Measurements from ENCODE around the gene OLFML2A.

The OLFML2A gene

GRCh38 chr9:124788542-124789217 is 11.7 kb downstream of the OLFML2A start:
- in situ Hi-C loops (cut with MboI; ENCODE audit: low sequenced_read_pairs) = no loop called here
- no peaks in the 10 kb centered on the region for H3K27me3 ChIP-seq (ENCODE audit: low read depth)
- DNase-seq (ENCODE audit: low spot score in 2 of 2) = no peak
- H3K36me3 ChIP-seq (replicated peaks) = no peaks in the 10 kb centered on the region
- H3K9me3 ChIP-seq = no peaks in the 10 kb centered on the region
- no peaks in the 10 kb centered on the region for H3K4me1 ChIP-seq
- no peak overlapping the region for H3K4me3 ChIP-seq

- Histone ChIP-seq H3K4me1 (no peaks in the 10 kb centered on the region), H3K4me3 (no peak overlapping the region), H3K36me3 (replicated peaks) (no peaks in the 10 kb centered on the region), H3K27me3 (ENCODE audit: low read depth) (no peaks in the 10 kb centered on the region), H3K9me3 (no peaks in the 10 kb centered on the region)
- DNase-seq (ENCODE audit: low spot score in 2 of 2) = no peak
- in situ Hi-C loops (cut with MboI; ENCODE audit: low sequenced_read_pairs) = no loop called here
These were observed 12.6 kb downstream of the OLFML2A start for GRCh38 chr9:124789531-124789930.

GRCh38 chr9:124790301-124790700 is 13.4 kb downstream of the OLFML2A start:
- Histone ChIP-seq H3K4me1 (no peaks in the 10 kb centered on the region), H3K27me3 (ENCODE audit: low read depth) (no peaks in the 10 kb centered on the region), H3K36me3 (replicated peaks) (no peaks in the 10 kb centered on the region), H3K9me3 (no peaks in the 10 kb centered on the region), H3K4me3 (no peak overlapping the region)
- in situ Hi-C loops (cut with MboI; ENCODE audit: low sequenced_read_pairs) = no loop called here
- no peak for DNase-seq (ENCODE audit: low spot score in 2 of 2)

GRCh38 chr9:124790801-124791505 is 14.0 kb downstream of the OLFML2A start:
- H3K4me3 ChIP-seq = no peak overlapping the region
- no peaks in the 10 kb centered on the region for H3K27me3 ChIP-seq (ENCODE audit: low read depth)
- in situ Hi-C loops (cut with MboI; ENCODE audit: low sequenced_read_pairs) = no loop called here
- H3K4me1 ChIP-seq = no peaks in the 10 kb centered on the region
- H3K36me3 ChIP-seq (replicated peaks) = no peaks in the 10 kb centered on the region
- DNase-seq (ENCODE audit: low spot score in 2 of 2) = no peak
- no peaks in the 10 kb centered on the region for H3K9me3 ChIP-seq

DNA sequence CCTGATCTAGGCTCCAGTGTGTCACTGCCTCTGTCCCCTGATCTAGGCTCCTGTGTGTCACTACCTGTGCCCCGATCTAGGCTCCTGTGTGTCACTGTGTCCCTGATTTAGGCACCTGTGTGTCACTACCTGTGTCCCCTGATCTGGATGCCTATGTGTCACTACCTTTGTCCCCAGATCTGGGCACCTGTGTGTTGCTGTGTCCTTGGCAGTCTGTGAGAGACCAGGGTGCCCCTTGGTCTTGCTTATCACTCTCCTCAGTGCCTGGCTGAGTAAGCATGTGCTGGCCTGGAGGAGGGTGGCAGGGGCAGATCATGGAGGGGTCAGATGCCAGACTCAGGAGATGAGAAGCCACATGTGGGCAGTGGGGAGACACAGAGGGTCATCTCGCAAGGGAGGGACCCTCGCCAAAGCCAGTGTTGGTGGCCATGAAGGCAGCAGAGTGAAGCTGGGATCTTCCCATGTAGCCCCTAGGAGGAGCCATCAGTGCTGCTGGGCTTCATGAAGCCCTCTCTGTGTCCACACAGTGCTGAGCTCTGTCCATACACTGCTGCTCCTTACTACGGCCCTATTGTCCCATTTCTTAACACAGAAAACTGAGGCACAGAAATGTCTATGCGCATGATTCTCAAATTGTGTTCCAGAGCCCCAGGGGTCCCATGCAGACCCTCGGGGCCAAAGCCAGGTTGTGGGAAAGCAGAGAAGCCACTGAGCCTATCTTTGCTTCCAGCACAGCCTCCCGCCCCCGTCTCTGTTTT is 15.5 kb downstream of the OLFML2A start:
- no peak for DNase-seq (ENCODE audit: low spot score in 2 of 2)
- H3K27me3 ChIP-seq (ENCODE audit: low read depth) = no peaks in the 10 kb centered on the region
- H3K36me3 ChIP-seq (replicated peaks) = no peaks in the 10 kb centered on the region
- no peaks in the 10 kb centered on the region for H3K9me3 ChIP-seq
- no peak overlapping the region for H3K4me3 ChIP-seq
- H3K4me1 ChIP-seq = no peaks in the 10 kb centered on the region
- in situ Hi-C loops (cut with MboI; ENCODE audit: low sequenced_read_pairs) = no loop called here

DNA sequence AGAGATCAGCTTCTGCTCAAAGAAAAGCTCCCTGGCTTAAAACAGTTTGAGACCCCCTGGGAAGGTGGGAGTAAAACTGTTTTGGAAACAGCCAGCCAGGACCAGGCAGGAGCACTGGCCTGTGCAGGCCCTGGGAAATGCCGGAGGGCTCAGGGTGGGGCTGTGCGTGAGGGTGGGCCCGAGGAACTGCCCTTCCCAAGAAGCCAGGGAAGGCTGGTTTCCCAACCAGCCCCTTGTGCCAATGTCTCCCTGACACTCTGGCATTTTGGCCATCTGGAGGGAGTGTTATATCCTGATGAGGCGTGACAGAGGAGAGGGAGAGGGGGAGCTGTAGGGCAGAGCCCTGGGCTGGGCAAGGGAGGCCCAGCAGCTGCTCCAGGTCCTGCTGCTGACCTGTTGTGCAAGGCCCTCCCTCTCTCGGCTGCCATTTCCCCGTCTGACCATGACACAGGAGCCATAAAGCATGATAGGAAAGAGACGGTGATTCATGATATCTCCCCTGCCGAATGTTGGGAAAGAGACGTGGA is 16.1 kb downstream of the OLFML2A start:
- H3K36me3 ChIP-seq (replicated peaks) = no peaks in the 10 kb centered on the region
- no peak overlapping the region for H3K4me3 ChIP-seq
- in situ Hi-C loops (cut with MboI; ENCODE audit: low sequenced_read_pairs) = no loop called here
- H3K4me1 ChIP-seq = no peaks in the 10 kb centered on the region
- no peaks in the 10 kb centered on the region for H3K9me3 ChIP-seq
- no peak for DNase-seq (ENCODE audit: low spot score in 2 of 2)
- H3K27me3 ChIP-seq (ENCODE audit: low read depth) = no peaks in the 10 kb centered on the region

DNA sequence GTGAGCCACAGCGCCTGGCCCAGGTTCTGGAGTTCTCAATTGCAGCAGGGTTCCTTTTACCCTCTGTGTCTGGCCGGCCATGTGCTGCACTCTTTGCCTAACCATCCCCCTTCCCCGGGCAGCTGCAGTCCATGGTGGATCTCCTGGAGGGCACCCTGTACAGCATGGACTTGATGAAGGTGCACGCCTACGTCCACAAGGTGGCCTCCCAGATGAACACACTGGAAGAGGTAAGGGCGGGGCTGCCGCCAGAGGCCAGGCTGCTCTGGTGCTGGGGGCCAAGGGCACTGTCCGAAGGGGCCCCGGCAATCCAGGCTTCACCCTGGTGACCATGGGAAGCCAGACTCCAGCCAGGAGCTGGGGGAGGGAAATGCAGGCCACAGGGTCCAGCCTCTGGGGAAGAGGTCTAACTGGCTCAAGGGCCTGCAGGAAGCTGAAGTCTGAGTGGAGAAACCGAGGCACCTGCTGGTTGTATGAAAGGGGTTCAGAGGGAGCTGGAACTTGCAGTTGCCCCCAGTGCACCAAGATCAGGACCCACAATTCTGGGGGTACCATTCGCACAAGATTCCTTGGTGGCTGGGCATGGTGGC is 18.1 kb downstream of the OLFML2A start:
- Histone ChIP-seq H3K4me3 (no peak overlapping the region), H3K4me1 (no peaks in the 10 kb centered on the region), H3K9me3 (no peaks in the 10 kb centered on the region), H3K27me3 (ENCODE audit: low read depth) (no peaks in the 10 kb centered on the region), H3K36me3 (replicated peaks) (no peaks in the 10 kb centered on the region)
- in situ Hi-C loops (cut with MboI; ENCODE audit: low sequenced_read_pairs) = no loop called here
- no peak for DNase-seq (ENCODE audit: low spot score in 2 of 2)

GRCh38 chr9:124795881-124796431 is 19.0 kb downstream of the OLFML2A start:
- Histone ChIP-seq H3K4me3 (no peak overlapping the region), H3K4me1 (no peaks in the 10 kb centered on the region), H3K36me3 (replicated peaks) (no peaks in the 10 kb centered on the region), H3K9me3 (no peaks in the 10 kb centered on the region), H3K27me3 (ENCODE audit: low read depth) (no peaks in the 10 kb centered on the region)
- in situ Hi-C loops (cut with MboI; ENCODE audit: low sequenced_read_pairs) = no loop called here
- DNase-seq (ENCODE audit: low spot score in 2 of 2) = no peak

- Histone ChIP-seq H3K4me1 (no peaks in the 10 kb centered on the region), H3K36me3 (replicated peaks) (no peaks in the 10 kb centered on the region), H3K9me3 (no peaks in the 10 kb centered on the region), H3K27me3 (ENCODE audit: low read depth) (no peaks in the 10 kb centered on the region), H3K4me3 (no peak overlapping the region)
- no peak for DNase-seq (ENCODE audit: low spot score in 2 of 2)
- in situ Hi-C loops (cut with MboI; ENCODE audit: low sequenced_read_pairs) = no loop called here
These were observed 20.6 kb downstream of the OLFML2A start for GRCh38 chr9:124797343-124798103.

DNA sequence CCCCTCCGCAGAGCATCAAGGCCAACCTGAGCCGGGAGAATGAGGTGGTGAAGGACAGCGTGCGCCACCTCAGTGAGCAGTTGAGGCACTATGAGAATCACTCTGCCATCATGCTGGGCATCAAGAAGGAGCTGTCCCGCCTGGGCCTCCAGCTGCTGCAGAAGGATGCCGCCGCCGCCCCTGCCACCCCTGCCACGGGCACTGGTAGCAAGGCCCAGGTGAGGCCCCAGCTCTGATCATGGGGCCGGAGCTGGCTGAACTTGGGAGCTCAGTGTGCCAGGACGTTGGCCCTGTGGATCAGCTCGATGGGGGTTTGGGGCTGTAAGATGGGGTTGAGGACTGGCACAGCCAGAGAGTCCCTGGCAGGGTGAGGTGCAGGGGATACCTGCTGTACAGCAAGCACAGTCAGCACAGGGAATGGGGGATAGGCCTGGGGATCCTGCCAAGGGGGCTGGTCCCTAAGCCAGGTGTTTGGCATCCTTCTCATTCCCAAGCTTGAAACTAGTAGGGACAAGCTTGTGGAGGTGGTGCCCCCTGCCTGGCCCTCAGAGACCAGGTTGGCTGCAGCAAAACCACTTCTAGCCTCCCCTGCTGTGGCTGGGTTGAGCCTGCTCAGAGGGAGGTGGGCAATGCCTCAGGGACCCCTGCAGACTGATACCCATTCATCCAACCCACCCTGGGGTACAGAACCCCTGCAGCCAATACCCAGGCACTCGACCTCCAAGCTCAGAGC is 22.5 kb downstream of the OLFML2A start:
- no peak for DNase-seq (ENCODE audit: low spot score in 2 of 2)
- H3K36me3 ChIP-seq (replicated peaks) = no peaks in the 10 kb centered on the region
- no peak overlapping the region for H3K4me3 ChIP-seq
- H3K27me3 ChIP-seq (ENCODE audit: low read depth) = no peaks in the 10 kb centered on the region
- H3K4me1 ChIP-seq = no peaks in the 10 kb centered on the region
- in situ Hi-C loops (cut with MboI; ENCODE audit: low sequenced_read_pairs) = no loop called here
- H3K9me3 ChIP-seq = no peaks in the 10 kb centered on the region

DNA sequence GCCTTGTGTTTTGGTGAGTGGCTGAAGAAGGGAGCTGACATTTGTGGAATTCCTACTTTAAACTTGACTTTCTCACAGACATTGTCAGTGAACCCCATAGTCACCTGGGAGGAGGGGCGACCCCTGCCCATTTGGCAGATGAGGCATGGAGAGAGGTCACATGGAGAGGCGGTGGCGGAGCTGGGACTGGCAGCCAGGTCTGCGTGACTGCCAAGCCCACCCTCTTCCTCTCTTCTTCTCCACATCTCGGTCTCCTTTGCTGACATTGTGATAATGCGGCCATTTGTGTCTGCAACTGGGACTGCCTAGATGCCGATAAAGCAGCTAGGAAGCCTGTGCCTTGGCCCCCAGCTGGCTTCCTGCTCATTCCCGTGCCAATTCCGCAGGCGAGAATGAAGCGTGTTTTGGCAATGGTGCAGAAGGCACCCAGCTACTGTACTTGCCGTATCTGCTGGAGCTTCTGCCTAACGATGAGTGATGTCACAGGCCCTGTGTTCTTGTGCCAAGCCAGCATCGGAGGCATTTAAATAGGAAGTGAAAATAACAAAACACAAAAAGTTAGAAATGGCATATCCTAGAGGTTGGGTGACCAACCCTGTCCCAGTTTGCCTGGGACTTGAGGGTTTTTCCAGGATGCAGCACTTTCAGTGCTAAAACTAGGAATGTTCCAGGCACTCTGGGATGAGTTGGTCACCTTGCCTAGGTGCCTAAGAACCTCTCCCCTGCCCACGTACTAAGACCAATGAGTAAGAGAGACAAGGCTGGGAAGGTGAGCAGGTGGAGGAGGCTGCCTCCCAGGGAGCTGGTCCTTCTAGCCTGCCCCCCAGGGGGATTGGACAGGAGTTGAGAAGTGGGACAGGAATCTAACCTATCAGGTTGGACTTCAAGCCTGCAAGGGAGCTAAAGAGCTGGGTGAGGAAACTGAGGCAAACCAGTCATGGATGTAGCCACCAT is 23.6 kb downstream of the OLFML2A start:
- in situ Hi-C loops (cut with MboI; ENCODE audit: low sequenced_read_pairs) = no loop called here
- Histone ChIP-seq H3K4me1 (no peaks in the 10 kb centered on the region), H3K9me3 (no peaks in the 10 kb centered on the region), H3K27me3 (ENCODE audit: low read depth) (no peaks in the 10 kb centered on the region), H3K4me3 (no peak overlapping the region), H3K36me3 (replicated peaks) (no peaks in the 10 kb centered on the region)
- no peak for DNase-seq (ENCODE audit: low spot score in 2 of 2)

DNA sequence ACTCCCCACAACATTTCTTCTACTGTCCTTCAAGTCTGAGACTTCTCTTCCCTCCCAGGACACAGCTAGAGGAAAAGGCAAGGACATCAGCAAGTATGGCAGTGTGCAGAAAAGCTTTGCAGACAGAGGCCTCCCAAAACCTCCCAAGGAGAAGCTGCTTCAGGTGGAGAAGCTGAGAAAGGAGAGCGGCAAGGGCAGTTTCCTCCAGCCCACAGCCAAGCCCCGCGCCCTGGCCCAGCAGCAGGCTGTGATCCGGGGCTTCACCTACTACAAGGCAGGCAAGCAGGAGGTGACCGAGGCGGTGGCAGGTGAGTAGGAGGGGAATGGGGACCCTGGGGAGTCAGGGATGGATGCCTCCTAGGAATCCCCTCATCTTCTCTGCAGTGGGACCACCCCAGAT is 24.4 kb downstream of the OLFML2A start:
- Histone ChIP-seq H3K27me3 (ENCODE audit: low read depth) (no peaks in the 10 kb centered on the region), H3K4me3 (no peak overlapping the region), H3K36me3 (replicated peaks) (no peaks in the 10 kb centered on the region), H3K4me1 (no peaks in the 10 kb centered on the region), H3K9me3 (no peaks in the 10 kb centered on the region)
- no peak for DNase-seq (ENCODE audit: low spot score in 2 of 2)
- in situ Hi-C loops (cut with MboI; ENCODE audit: low sequenced_read_pairs) = no loop called here
